ENCODE results near the gene CRYBB3. TPM values are rescaled to one million over a fixed set of nuclear protein-coding genes. Genes with fewer than 3 reads are reported as not detected.

The CRYBB3 gene
- total and polyA plus RNA-seq, 2 of the 13 experiments (the other 11 are each of a cell fraction or from before 2014, with no cell fraction given) = 0.18 to 0.28 TPM

- TF ChIP-seq AFF4 (CRISPR knock-in tag; IDR thresholded peaks at IDR 0.05) = no peak
- peak; percentile 87 for TF ChIP-seq CHD4 (IDR thresholded peaks at IDR 0.05; ENCODE audit: borderline replicate concordance, low read length)
- peak; percentile 28; the same call in 1 of the 2 replicates for TF ChIP-seq FOXA3 (CRISPR knock-in tag; IDR thresholded peaks at IDR 0.05)
- 0 out of 2 replicates have a peak, but pooled peaks have one; percentile 7 for TF ChIP-seq ETV5 (CRISPR knock-in tag; IDR thresholded peaks at IDR 0.05; ENCODE audit: borderline replicate concordance)
- peak; percentile 78; the same call in 1 of the 2 replicates for TF ChIP-seq SSRP1 (CRISPR knock-in tag; IDR thresholded peaks at IDR 0.05)
- TF ChIP-seq MEIS2 (CRISPR knock-in tag; IDR thresholded peaks at IDR 0.05) = 0 out of 2 replicates have a peak, but pooled peaks have one; percentile 47
These were observed 30.2 kb upstream of the CRYBB3 start (continued) for GRCh38 chr22:25169278-25170031.

GRCh38 chr22:25170426-25170980 lies 29.2 kb upstream of the CRYBB3 start:
- Histone ChIP-seq H3K36me3 (replicated peaks in 1 of 2; ENCODE audit: control insufficient read depth in 1 of 2, insufficient read depth in 2 of 2, low read length in 2 of 2) (peaks cover 10 to 34% of the 10 kb centered on the region in 2 experiments), H3K9me3 (ENCODE audit: low read length) (no peaks in the 10 kb centered on the region), H2AFZ (ENCODE audit: low read length) (no peak overlapping the region), H3K4me3 (replicated peaks in 1 of 3; ENCODE audit: insufficient read depth in 1 of 3, low read depth in 2 of 3, low read length in 3 of 3) (no peak overlapping the region), H3K27me3 (ENCODE audit: control insufficient read depth in 1 of 2, insufficient read depth in 2 of 2, low read length in 2 of 2) (no peaks in the 10 kb centered on the region), H3K4me1 (ENCODE audit: insufficient read depth, low read length) (peaks cover 49% of the 10 kb centered on the region), H4K20me1 (ENCODE audit: insufficient read depth, low read length) (peaks cover 5% of the 10 kb centered on the region; the same call in 1 of the 2 replicates), H3K4me2 (ENCODE audit: low read depth, low read length) (no peak overlapping the region), H3K9ac (ENCODE audit: insufficient read depth, low read depth, low read length) (no peak overlapping the region), H3K27ac (ENCODE audit: extremely low read length, insufficient read depth, low read length) (peak overlapping the region; percentile 92), H3K79me2 (ENCODE audit: insufficient read depth, low read length) (no peaks in the 10 kb centered on the region)
- FAIRE-seq = no peak
- ChIA-PET CTCF (ENCODE audit: low intra/inter-chr PET ratio, low total read pairs) (no interaction called here), POLR2A (interaction anchor here (1.2 kb wide), 1 partner anchor 16 kb away, joined by 5 read pairs; no protein-coding TSS in a partner anchor)
- in situ Hi-C loops (cut with HindIII; ENCODE audit: extremely low pct_ligation_motif_present, low pct_unique_long_range_greater_than_20kb) = loop anchor here (5.0 kb wide), 1 partner anchor 88 kb away; no protein-coding TSS in a partner anchor
- intact Hi-C loops (cut with micrococcal nuclease; ENCODE audit: unreplicated experiment) = no loop called here
- BruUV-seq (replicated peaks) = no TSS peak
- DNase-seq (ENCODE audit: low spot score) = no peak
- ATAC-seq = no peak
- 91% methylated on average over 11 of the region's 16 CpGs for WGBS (ENCODE audit: low lambda C conversion rate)
- TF ChIP-seq NR0B2 (CRISPR knock-in tag; IDR thresholded peaks at IDR 0.05) = no peak
- no peak for TF ChIP-seq ZNF878 (CRISPR knock-in tag; IDR thresholded peaks at IDR 0.05)
- no peak for TF ChIP-seq XBP1 (CRISPR knock-in tag; IDR thresholded peaks at IDR 0.05)
- no peak for TF ChIP-seq ETS1 (CRISPR knock-in tag; IDR thresholded peaks at IDR 0.05)

Data from HepG2 (cell line).